ENCODE measurements around the gene RBMS1. TPM values are rescaled to one million over a fixed set of nuclear protein-coding genes. Genes with fewer than 3 reads are reported as not detected.

RBMS1 gene
- polyA plus RNA-seq, 1 donor (not counting 4 experiments of a cell fraction or from before 2014, with no cell fraction given): 89.1 TPM

- H3K4me1 ChIP-seq (ENCODE audit: control insufficient read depth, extremely low read depth, insufficient read depth, low read length): peaks cover 8% of the 10 kb centered on the region
- peaks cover 92% of the 10 kb centered on the region for H3K79me2 ChIP-seq (ENCODE audit: control insufficient read depth, insufficient read depth, low read length)
- no peak overlapping the region for H3K4me3 ChIP-seq (ENCODE audit: control insufficient read depth in 2 of 3, extremely low read depth in 1 of 3, insufficient read depth in 2 of 3, low read depth in 1 of 3, low read length in 3 of 3)
- H4K20me1 ChIP-seq (ENCODE audit: control insufficient read depth, extremely low read depth, insufficient read depth, low read length): no peaks in the 10 kb centered on the region
- DNase-seq (ENCODE audit: low read depth, low spot score) (no peak), FAIRE-seq (peak; percentile 39)
- no peaks in the 10 kb centered on the region for H3K9me1 ChIP-seq (ENCODE audit: control insufficient read depth, extremely low read depth, insufficient read depth, low read length)
- dilution Hi-C loops (cut with MboI; ENCODE audit: extremely low pct_ligation_motif_present, low sequenced_read_pairs): no loop called here
- no peak overlapping the region for H3K27ac ChIP-seq (ENCODE audit: control insufficient read depth, insufficient read depth, low read length)
- no peak overlapping the region for H3K9ac ChIP-seq (ENCODE audit: control insufficient read depth, extremely low read depth, insufficient read depth, low read length)
- no peaks in the 10 kb centered on the region for H3K27me3 ChIP-seq (ENCODE audit: control insufficient read depth, extremely low read depth, insufficient read depth, low read length)
- no peak overlapping the region for H2AFZ ChIP-seq (ENCODE audit: control insufficient read depth, low read length)
- no peaks in the 10 kb centered on the region for H3K9me3 ChIP-seq (ENCODE audit: control insufficient read depth, low read depth, low read length)
- H3K36me3 ChIP-seq (ENCODE audit: control insufficient read depth in 2 of 2, extremely low read depth in 1 of 2, insufficient read depth in 2 of 2, low read length in 2 of 2): peaks cover 1 to 14% of the 10 kb centered on the region in 2 experiments
- no peak overlapping the region for H3K4me2 ChIP-seq (ENCODE audit: control insufficient read depth, extremely low read depth, insufficient read depth, low read depth, low read length)
- TF ChIP-seq CTCF (optimal IDR thresholded peaks at IDR 0.05 in 1 of 3, IDR thresholded peaks at IDR 0.05 in 1 of 3, conservative IDR thresholded peaks at IDR 0.05 in 1 of 3; ENCODE audit: extremely low read depth in 1 of 3, insufficient read depth in 2 of 3, low read length in 3 of 3): no peak
- no peak for TF ChIP-seq EZH2 (IDR thresholded peaks at IDR 0.05; ENCODE audit: low read length)
These were observed 133.4 kb downstream of the RBMS1 start for GRCh38 chr2:160360089-160360757.

- no peak for DNase-seq (ENCODE audit: low read depth, low spot score)
These were observed 135.6 kb downstream of the RBMS1 start for GRCh38 chr2:160358046-160358445.

More at GRCh38 chr2:160358046-160358445, 135.6 kb downstream of the RBMS1 start:
- no peak overlapping the region for H2AFZ ChIP-seq (ENCODE audit: control insufficient read depth, low read length)
- FAIRE-seq: peak; percentile 76
- no peak overlapping the region for H3K9ac ChIP-seq (ENCODE audit: control insufficient read depth, extremely low read depth, insufficient read depth, low read length)
- peaks cover 15% of the 10 kb centered on the region for H3K4me1 ChIP-seq (ENCODE audit: control insufficient read depth, extremely low read depth, insufficient read depth, low read length)
- dilution Hi-C loops (cut with MboI; ENCODE audit: extremely low pct_ligation_motif_present, low sequenced_read_pairs): no loop called here
- H3K4me2 ChIP-seq (ENCODE audit: control insufficient read depth, extremely low read depth, insufficient read depth, low read depth, low read length): no peak overlapping the region
- peaks cover 1 to 6% of the 10 kb centered on the region in 2 experiments for H3K36me3 ChIP-seq (ENCODE audit: control insufficient read depth in 2 of 2, extremely low read depth in 1 of 2, insufficient read depth in 2 of 2, low read length in 2 of 2)
- peaks cover 88% of the 10 kb centered on the region for H3K79me2 ChIP-seq (ENCODE audit: control insufficient read depth, insufficient read depth, low read length)
- peak overlapping the region; percentile 5 for H3K27ac ChIP-seq (ENCODE audit: control insufficient read depth, insufficient read depth, low read length)
- no peak overlapping the region for H3K4me3 ChIP-seq (ENCODE audit: control insufficient read depth in 2 of 3, extremely low read depth in 1 of 3, insufficient read depth in 2 of 3, low read depth in 1 of 3, low read length in 3 of 3)
- no peaks in the 10 kb centered on the region for H4K20me1 ChIP-seq (ENCODE audit: control insufficient read depth, extremely low read depth, insufficient read depth, low read length)
- no peaks in the 10 kb centered on the region for H3K9me1 ChIP-seq (ENCODE audit: control insufficient read depth, extremely low read depth, insufficient read depth, low read length)
- no peaks in the 10 kb centered on the region for H3K9me3 ChIP-seq (ENCODE audit: control insufficient read depth, low read depth, low read length)
- H3K27me3 ChIP-seq (ENCODE audit: control insufficient read depth, extremely low read depth, insufficient read depth, low read length): no peaks in the 10 kb centered on the region
- TF ChIP-seq EZH2 (IDR thresholded peaks at IDR 0.05; ENCODE audit: low read length) (no peak), CTCF (optimal IDR thresholded peaks at IDR 0.05 in 1 of 3, IDR thresholded peaks at IDR 0.05 in 1 of 3, conservative IDR thresholded peaks at IDR 0.05 in 1 of 3; ENCODE audit: extremely low read depth in 1 of 3, insufficient read depth in 2 of 3, low read length in 3 of 3) (no peak)

All from keratinocyte (primary cell).